Measurements from ENCODE around the gene DNM3. TPM values are rescaled to one million over a fixed set of nuclear protein-coding genes. Genes with fewer than 3 reads are reported as not detected.

Gene DNM3
- total and polyA plus RNA-seq, 2 experiments from 2014 or later, result 5.2 to 12.2 TPM

DNA sequence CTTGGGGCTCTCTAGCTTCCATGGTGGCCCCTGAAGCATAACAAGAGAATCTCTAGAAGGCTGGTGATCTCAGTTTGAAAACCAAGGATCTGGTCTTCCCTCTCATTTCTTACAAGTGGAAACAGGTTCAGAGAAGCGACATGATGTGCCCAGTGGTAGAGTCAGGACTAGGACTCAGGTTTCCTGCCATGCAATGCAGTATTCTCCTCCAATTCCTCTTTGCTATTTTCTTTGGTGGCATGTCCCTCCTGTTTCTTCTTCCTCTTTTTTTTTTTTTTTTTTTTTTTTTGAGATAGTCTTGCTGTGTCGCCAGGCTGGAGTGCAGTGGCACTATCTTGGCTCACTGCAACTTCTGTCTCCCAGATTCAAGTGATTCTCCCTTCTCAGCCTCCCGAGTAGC lies 383.6 kb downstream of the DNM3 start (continued):
- TF ChIP-seq, protein P1, sequence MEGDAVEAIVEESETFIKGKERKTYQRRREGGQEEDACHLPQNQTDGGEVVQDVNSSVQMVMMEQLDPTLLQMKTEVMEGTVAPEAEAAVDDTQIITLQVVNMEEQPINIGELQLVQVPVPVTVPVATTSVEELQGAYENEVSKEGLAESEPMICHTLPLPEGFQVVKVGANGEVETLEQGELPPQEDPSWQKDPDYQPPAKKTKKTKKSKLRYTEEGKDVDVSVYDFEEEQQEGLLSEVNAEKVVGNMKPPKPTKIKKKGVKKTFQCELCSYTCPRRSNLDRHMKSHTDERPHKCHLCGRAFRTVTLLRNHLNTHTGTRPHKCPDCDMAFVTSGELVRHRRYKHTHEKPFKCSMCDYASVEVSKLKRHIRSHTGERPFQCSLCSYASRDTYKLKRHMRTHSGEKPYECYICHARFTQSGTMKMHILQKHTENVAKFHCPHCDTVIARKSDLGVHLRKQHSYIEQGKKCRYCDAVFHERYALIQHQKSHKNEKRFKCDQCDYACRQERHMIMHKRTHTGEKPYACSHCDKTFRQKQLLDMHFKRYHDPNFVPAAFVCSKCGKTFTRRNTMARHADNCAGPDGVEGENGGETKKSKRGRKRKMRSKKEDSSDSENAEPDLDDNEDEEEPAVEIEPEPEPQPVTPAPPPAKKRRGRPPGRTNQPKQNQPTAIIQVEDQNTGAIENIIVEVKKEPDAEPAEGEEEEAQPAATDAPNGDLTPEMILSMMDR (conservative IDR thresholded peaks at IDR 0.05; ENCODE audit: low read depth in 2 of 2), result no peak
- TF ChIP-seq EZH2phosphoT487 (IDR thresholded peaks at IDR 0.05; ENCODE audit: unreplicated experiment), result no peak
- no peak for TF ChIP-seq POLR2AphosphoS5 (IDR thresholded peaks at IDR 0.05; ENCODE audit: low read depth)
- TF ChIP-seq STAT1 (IDR thresholded peaks at IDR 0.05; ENCODE audit: unreplicated experiment), result no peak

DNA sequence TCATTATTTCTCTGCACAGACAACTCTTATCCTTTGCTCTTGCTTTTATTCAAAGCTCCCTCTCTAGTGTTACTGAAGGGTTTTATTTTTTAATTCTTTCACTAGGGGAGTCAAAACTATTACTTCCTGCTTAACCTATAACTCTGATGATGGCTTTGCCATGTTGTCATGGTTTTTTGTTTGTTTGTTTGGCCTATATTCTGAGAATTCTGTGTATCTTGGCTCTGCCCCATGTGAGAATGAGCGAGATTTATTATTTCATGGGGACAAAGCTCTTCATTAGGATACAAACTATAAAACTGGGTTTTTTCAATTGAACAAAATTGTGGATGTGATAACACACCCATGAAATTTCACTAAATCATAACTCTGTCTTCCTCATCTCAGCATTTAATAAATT lies 388.6 kb downstream of the DNM3 start:
- no peaks in the 10 kb centered on the region; the same call in 1 of the 2 replicates for H3K36me3 ChIP-seq (ENCODE audit: insufficient read depth)
- H3K4me2 ChIP-seq, result no peak overlapping the region
- Mint-ChIP-seq H3K9me3 (peaks cover 4% of the 10 kb centered on the region; the same call in 2 of the 3 replicates), H3K4me1 (no peaks in the 10 kb centered on the region), H3K27ac (no peak overlapping the region), H3K4me3 (no peak overlapping the region), H3K27me3 (ENCODE audit: insufficient read depth, low read depth, poor library complexity) (peaks cover 4% of the 10 kb centered on the region), H3K36me3 (ENCODE audit: low read depth) (peaks cover 5% of the 10 kb centered on the region; the same call in 1 of the 3 replicates)
- ATAC-seq (no peak), DNase-seq (ENCODE audit: low spot score) (no peak)
- H2AFZ ChIP-seq, result no peak overlapping the region
- no peaks in the 10 kb centered on the region for H3F3A ChIP-seq (replicated peaks; ENCODE audit: low read depth)
- H4K20me1 ChIP-seq (replicated peaks; ENCODE audit: insufficient read depth), result no peaks in the 10 kb centered on the region
- no peak overlapping the region for H3K4me3 ChIP-seq
- no peaks in the 10 kb centered on the region for H3K79me2 ChIP-seq (replicated peaks; ENCODE audit: insufficient read depth)
- H3K4me1 ChIP-seq (ENCODE audit: insufficient read depth), result no peaks in the 10 kb centered on the region
- no peaks in the 10 kb centered on the region for H3K9me2 ChIP-seq (ENCODE audit: insufficient read depth)
- H3K27ac ChIP-seq (ENCODE audit: low read depth), result no peak overlapping the region
- TF ChIP-seq CREB1 (CRISPR knock-in tag; IDR thresholded peaks at IDR 0.05; ENCODE audit: low read depth) (no peak), JUNB (IDR thresholded peaks at IDR 0.05; ENCODE audit: unreplicated experiment) (no peak), ZNF114 (CRISPR knock-in tag; IDR thresholded peaks at IDR 0.05) (no peak), STAT1 (IDR thresholded peaks at IDR 0.05; ENCODE audit: unreplicated experiment) (no peak), ZNF331 (CRISPR knock-in tag; IDR thresholded peaks at IDR 0.05; ENCODE audit: low read depth) (no peak), POLR2AphosphoS5 (IDR thresholded peaks at IDR 0.05; ENCODE audit: low read depth) (no peak)
- TF ChIP-seq, protein P2, sequence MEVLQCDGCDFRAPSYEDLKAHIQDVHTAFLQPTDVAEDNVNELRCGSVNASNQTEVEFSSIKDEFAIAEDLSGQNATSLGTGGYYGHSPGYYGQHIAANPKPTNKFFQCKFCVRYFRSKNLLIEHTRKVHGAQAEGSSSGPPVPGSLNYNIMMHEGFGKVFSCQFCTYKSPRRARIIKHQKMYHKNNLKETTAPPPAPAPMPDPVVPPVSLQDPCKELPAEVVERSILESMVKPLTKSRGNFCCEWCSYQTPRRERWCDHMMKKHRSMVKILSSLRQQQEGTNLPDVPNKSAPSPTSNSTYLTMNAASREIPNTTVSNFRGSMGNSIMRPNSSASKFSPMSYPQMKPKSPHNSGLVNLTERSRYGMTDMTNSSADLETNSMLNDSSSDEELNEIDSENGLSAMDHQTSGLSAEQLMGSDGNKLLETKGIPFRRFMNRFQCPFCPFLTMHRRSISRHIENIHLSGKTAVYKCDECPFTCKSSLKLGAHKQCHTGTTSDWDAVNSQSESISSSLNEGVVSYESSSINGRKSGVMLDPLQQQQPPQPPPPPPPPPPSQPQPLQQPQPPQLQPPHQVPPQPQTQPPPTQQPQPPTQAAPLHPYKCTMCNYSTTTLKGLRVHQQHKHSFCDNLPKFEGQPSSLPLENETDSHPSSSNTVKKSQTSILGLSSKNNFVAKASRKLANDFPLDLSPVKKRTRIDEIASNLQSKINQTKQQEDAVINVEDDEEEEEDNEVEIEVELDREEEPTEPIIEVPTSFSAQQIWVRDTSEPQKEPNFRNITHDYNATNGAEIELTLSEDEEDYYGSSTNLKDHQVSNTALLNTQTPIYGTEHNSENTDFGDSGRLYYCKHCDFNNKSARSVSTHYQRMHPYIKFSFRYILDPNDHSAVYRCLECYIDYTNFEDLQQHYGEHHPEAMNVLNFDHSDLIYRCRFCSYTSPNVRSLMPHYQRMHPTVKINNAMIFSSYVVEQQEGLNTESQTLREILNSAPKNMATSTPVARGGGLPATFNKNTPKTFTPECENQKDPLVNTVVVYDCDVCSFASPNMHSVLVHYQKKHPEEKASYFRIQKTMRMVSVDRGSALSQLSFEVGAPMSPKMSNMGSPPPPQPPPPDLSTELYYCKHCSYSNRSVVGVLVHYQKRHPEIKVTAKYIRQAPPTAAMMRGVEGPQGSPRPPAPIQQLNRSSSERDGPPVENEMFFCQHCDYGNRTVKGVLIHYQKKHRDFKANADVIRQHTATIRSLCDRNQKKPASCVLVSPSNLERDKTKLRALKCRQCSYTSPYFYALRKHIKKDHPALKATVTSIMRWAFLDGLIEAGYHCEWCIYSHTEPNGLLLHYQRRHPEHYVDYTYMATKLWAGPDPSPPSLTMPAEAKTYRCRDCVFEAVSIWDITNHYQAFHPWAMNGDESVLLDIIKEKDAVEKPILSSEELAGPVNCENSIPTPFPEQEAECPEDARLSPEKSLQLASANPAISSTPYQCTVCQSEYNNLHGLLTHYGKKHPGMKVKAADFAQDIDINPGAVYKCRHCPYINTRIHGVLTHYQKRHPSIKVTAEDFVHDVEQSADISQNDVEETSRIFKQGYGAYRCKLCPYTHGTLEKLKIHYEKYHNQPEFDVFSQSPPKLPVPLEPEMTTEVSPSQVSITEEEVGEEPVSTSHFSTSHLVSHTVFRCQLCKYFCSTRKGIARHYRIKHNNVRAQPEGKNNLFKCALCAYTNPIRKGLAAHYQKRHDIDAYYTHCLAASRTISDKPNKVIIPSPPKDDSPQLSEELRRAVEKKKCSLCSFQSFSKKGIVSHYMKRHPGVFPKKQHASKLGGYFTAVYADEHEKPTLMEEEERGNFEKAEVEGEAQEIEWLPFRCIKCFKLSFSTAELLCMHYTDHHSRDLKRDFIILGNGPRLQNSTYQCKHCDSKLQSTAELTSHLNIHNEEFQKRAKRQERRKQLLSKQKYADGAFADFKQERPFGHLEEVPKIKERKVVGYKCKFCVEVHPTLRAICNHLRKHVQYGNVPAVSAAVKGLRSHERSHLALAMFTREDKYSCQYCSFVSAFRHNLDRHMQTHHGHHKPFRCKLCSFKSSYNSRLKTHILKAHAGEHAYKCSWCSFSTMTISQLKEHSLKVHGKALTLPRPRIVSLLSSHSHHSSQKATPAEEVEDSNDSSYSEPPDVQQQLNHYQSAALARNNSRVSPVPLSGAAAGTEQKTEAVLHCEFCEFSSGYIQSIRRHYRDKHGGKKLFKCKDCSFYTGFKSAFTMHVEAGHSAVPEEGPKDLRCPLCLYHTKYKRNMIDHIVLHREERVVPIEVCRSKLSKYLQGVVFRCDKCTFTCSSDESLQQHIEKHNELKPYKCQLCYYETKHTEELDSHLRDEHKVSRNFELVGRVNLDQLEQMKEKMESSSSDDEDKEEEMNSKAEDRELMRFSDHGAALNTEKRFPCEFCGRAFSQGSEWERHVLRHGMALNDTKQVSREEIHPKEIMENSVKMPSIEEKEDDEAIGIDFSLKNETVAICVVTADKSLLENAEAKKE (CRISPR knock-in tag; IDR thresholded peaks at IDR 0.05), result no peak
- no peaks in the 10 kb centered on the region for H3K27me3 ChIP-seq (ENCODE audit: insufficient read depth)
